Suprapubic skin (tissue), 3 donors: ENCODE measurements around the gene HCRT.

ENCODE experiments used
- EP300 ChIP-seq: sonication (generic); formaldehyde crosslinking; IDR thresholded peaks from one replicate; pipeline ENCODE4 v1.6.1; 2017; ENCODE audit warnings: antibody characterized with exemption
- TF ChIP-seq, protein P1 (sequence below), 2 donors: fragments of 200-600 bp in 1 of 2; fragments of 450-650 bp in 1 of 2; sonication (generic) in 1 of 2; IDR thresholded peaks; one replicate each; pipeline ENCODE4 v1.5.1; 2016 to 2019; ENCODE audit warnings: antibody characterized with exemption in 2 of 2, mild to moderate bottlenecking in 1 of 2, moderate library complexity in 1 of 2

GRCh38 chr17:42160531-42160910 lies 24.7 kb downstream of the HCRT start:
- TF ChIP-seq, protein P1, sequence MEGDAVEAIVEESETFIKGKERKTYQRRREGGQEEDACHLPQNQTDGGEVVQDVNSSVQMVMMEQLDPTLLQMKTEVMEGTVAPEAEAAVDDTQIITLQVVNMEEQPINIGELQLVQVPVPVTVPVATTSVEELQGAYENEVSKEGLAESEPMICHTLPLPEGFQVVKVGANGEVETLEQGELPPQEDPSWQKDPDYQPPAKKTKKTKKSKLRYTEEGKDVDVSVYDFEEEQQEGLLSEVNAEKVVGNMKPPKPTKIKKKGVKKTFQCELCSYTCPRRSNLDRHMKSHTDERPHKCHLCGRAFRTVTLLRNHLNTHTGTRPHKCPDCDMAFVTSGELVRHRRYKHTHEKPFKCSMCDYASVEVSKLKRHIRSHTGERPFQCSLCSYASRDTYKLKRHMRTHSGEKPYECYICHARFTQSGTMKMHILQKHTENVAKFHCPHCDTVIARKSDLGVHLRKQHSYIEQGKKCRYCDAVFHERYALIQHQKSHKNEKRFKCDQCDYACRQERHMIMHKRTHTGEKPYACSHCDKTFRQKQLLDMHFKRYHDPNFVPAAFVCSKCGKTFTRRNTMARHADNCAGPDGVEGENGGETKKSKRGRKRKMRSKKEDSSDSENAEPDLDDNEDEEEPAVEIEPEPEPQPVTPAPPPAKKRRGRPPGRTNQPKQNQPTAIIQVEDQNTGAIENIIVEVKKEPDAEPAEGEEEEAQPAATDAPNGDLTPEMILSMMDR (IDR thresholded peaks at IDR 0.05) = no peak
- TF ChIP-seq EP300 = no peak
